Urinary bladder (tissue), 4 donors: ENCODE results near the gene MEGF8. TPM values are rescaled to one million over a fixed set of nuclear protein-coding genes. Genes with fewer than 3 reads are reported as not detected.
A peak's percentile ranks its signal among the peaks of the same experiment; 100 is the strongest.

Experiments
- DNase-seq: peaks from one replicate; pipeline ENCODE4 v3.0.0-alpha.2; 2015; ENCODE audit errors: extremely low spot score
- H3K27ac ChIP-seq: one replicate; pipeline ENCODE4 v1.5.1; 2013; ENCODE audit warnings: low read depth, mild to moderate bottlenecking, moderate library complexity
- H3K36me3 ChIP-seq: one replicate; pipeline ENCODE4 v1.6.1; 2013; ENCODE audit warnings: mild to moderate bottlenecking, moderate library complexity; ENCODE audit not compliant: insufficient read depth
- H3K4me1 ChIP-seq: one replicate; pipeline ENCODE4 v1.6.1; 2013; ENCODE audit warnings: mild to moderate bottlenecking, moderate library complexity; ENCODE audit not compliant: insufficient read depth
- H3K4me3 ChIP-seq: one replicate; pipeline ENCODE4 v1.5.1; 2013; ENCODE audit warnings: low read depth, low read length
- WGBS: extraction: QIAGEN DNeasy Blood & Tissue Kit; methylation state at CpG from one replicate; pipeline ENCODE4 v1.1.7; 2013; 5-methylcytosine and 5-hydroxymethylcytosine counted together
- polyA plus RNA-seq: library from polyadenylated mRNA; stranded (reverse); fragments of 200-250 nt; gene quantifications from one replicate; pipeline ENCODE4 v1.2.3, GENCODE V29; 2013
- total RNA-seq: library from RNA; depleted of rRNA; stranded (reverse); fragments of >200 nt; gene quantifications from one replicate; pipeline ENCODE4 v1.2.3, GENCODE V29; 2014
- donor health status: healthy with polysubstance abuse.
- donor health status: healthy.

MEGF8 gene
- total and polyA plus RNA-seq, 2 donors = 14.7 to 19.8 TPM

DNA sequence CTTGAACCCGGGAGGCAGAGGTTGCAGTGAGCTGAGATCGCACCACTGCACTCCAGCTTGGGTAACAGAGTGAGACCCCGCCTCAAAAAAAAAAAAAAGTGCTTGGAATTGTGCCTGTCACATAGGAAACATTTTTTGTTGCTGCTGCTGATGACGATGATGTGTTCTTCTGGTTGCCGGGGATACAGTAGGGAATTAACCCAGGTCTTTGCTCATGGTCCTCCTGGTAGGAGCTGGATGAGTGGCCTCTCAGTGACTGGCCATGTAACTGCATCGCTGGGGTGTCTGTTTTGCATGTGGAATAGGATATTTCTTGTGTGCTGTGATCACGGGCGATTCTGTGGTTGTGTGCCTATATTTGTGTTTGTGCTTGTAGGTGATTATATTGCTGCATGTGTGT, 69.3 kb downstream of the MEGF8 start:
- DNase-seq = no peak
- H3K4me1 ChIP-seq = no peaks in the 10 kb centered on the region
- H3K4me3 ChIP-seq = no peak overlapping the region
- WGBS = 82% methylated on average over 8 of the region's 8 CpGs
- no peak overlapping the region for H3K27ac ChIP-seq
- no peaks in the 10 kb centered on the region for H3K36me3 ChIP-seq

- Histone ChIP-seq H3K4me3 (peak overlapping the region; percentile 31), H3K4me1 (no peaks in the 10 kb centered on the region), H3K36me3 (no peaks in the 10 kb centered on the region), H3K27ac (no peak overlapping the region)
- 2% methylated on average over 42 of the region's 42 CpGs for WGBS
- DNase-seq = peak; percentile 97
Observed at GRCh38 chr19:42396381-42397262, 71.2 kb downstream of the MEGF8 start.

DNA sequence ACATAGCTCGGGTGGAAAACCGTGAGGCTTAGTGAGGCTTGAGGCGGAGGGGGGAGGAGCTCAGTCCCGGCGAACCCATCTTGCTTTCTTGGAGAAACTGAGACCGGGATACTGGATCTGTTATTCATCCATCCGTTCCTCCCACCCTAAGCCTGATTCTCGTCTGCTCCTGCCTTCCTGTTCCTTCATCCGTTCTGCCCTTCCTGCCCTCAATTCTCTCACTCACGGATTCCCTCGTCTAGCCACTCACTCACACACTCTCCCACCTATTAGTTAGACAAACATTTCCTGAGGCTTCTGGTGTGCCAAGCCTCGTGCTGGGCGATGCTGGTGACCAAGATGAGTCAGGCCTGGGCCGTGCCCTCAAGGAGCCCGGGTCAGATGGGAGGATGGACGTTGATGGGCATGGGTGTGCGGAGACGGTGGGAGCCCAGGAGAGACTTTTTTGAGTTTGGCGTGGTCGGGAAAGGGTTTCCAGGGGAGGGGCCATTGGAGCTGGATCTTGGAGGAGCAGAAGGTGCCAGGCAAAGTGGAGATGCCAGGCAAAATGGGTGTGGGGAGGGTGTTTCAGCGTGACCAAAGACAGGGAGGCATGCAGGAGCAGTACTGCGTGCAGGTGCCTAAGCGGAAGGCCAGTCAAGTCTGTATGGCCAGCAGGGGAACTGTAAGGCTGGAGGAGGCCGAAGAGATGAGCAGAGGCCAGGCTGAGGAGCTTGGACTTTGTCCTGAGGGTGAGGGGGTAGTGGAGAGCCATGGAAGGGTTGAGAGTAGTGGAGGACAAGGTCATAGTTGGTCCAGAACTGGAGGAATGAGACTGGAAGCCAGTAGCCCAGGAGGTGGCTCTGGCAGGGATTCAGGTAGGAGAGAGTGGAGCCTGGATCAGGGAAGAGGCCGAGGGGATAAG, 72.1 kb downstream of the MEGF8 start:
- peak overlapping the region; percentile 31 for H3K4me3 ChIP-seq
- no peak overlapping the region for H3K27ac ChIP-seq
- H3K4me1 ChIP-seq = no peaks in the 10 kb centered on the region
- no peak for DNase-seq
- H3K36me3 ChIP-seq = no peaks in the 10 kb centered on the region
- 23% methylated on average over 25 of the region's 25 CpGs for WGBS

GRCh38 chr19:42400404-42400803, 75.0 kb downstream of the MEGF8 start:
- Histone ChIP-seq H3K27ac (no peak overlapping the region), H3K4me1 (no peaks in the 10 kb centered on the region), H3K36me3 (no peaks in the 10 kb centered on the region), H3K4me3 (no peak overlapping the region)
- DNase-seq = no peak
- WGBS = 97% methylated on average over 1 of the region's 1 CpG

DNA sequence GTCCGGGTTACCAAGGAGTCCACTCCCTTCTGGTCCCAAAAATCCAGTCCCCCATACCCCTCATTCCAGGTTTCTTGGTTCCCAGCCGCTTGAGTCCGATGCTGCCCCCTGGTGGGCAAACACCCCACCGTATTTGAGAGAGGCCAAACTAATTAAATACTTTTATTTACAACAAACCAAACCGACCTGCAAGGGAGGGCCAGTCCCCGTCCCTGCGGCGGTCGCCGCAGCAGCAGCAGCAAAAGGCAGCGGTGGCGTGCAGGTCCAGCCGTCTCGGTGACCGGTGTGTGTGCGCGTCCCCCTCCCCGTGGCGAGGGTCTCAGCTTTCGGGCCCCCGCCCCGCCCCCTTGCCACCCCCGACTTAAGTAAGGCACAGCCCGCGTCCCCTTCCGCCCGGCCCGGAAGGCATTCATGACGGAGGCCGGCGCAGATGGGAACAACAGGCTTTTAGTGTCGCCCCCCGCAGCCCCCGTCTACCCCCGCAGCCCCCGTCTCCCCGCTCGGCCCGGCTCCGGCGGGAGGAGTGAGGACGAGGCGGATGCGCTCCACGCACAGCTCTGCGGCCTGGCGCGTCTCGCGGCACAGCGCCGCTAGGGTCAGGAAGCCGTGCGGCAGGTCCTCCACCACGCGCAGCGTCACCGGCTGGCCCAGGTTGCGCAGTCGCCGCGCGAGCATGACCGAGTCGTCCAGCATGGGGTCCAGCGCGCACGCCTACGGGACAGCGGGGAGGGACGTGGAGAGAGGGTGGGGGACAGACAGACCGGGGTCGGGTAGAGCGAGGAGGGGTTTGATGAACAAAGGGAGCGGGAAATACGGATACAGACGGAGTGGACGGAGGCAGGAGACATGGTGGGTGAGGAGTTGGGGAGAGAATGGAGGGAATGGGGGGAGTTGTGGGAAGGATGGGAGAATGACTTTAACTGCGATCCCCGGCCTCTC, 76.2 kb downstream of the MEGF8 start:
- WGBS = 1% methylated on average over 80 of the region's 80 CpGs
- DNase-seq = no peak
- Histone ChIP-seq H3K36me3 (no peaks in the 10 kb centered on the region), H3K4me3 (peak overlapping the region; percentile 67), H3K27ac (peak overlapping the region; percentile 31), H3K4me1 (no peaks in the 10 kb centered on the region)

- Histone ChIP-seq H3K36me3 (no peaks in the 10 kb centered on the region), H3K4me1 (no peaks in the 10 kb centered on the region), H3K4me3 (peak overlapping the region; percentile 67), H3K27ac (no peak overlapping the region)
- DNase-seq = no peak
- WGBS = 66% methylated on average over 34 of the region's 34 CpGs
Observed at GRCh38 chr19:42402376-42403116, 77.1 kb downstream of the MEGF8 start.

GRCh38 chr19:42403586-42403985, 78.2 kb downstream of the MEGF8 start:
- WGBS = 96% methylated on average over 10 of the region's 10 CpGs
- Histone ChIP-seq H3K4me3 (no peak overlapping the region), H3K36me3 (no peaks in the 10 kb centered on the region), H3K27ac (no peak overlapping the region), H3K4me1 (no peaks in the 10 kb centered on the region)
- DNase-seq = no peak

DNA sequence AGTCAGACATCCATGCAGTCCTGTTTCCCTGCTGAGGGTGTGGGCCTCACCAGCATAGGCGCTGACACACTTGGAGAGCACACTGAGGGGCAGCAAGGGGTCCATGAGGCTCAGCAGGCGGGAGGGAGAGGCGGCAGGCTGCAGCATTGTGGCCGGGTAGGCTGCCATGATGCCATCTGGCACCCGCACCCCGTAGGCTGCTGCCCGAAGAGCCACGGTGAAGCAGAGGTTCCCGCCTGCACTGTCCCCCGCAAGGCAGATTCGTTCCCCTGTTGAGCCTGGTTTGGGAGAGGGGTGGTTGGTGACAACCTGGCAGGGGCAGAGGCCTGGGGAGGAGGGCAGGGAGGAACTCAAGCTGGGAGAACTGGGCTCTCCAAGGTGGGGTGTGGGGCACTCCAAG, 80.7 kb downstream of the MEGF8 start:
- no peaks in the 10 kb centered on the region for H3K4me1 ChIP-seq
- H3K27ac ChIP-seq = no peak overlapping the region
- H3K4me3 ChIP-seq = no peak overlapping the region
- WGBS = 95% methylated on average over 11 of the region's 11 CpGs
- no peaks in the 10 kb centered on the region for H3K36me3 ChIP-seq
- no peak for DNase-seq

DNA sequence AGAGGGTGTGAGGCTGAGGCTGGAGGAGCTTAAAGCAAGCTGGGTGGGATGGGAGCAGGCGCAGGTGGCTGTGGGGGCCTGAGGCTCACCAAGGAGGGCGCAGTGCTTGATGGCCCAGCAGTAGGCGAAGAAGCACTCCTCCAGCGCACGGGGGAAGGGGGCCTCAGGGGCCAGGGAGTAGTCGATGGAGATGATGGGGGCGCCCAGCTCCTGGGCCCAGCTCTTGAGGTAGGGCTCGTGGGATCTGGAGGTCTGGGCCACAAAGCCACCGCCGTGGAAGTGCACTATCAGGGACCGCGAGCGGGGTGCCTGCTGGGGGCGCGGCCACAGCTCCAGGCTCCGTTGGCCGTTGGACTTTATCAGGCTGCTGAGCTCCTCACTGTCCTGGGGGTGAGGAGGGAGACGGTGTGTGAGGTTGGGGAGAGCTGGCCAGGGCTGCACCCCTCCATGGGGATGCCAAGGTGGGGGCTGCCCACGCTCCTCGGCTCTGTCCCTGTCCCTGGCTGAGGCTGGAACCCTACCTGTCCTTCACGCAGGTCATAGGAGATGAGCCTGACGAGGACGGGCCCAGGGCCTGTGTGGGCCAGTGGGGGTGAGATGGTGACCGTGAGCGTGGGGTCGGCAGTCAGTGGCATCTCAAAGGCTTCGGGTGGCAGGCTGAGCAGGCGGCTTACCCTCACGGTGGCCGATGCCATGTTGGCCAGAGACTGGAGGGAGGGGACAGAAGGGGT, 81.8 kb downstream of the MEGF8 start:
- H3K36me3 ChIP-seq = no peaks in the 10 kb centered on the region
- no peak overlapping the region for H3K27ac ChIP-seq
- H3K4me3 ChIP-seq = no peak overlapping the region
- 95% methylated on average over 30 of the region's 30 CpGs for WGBS
- no peak for DNase-seq
- H3K4me1 ChIP-seq = no peaks in the 10 kb centered on the region

GRCh38 chr19:42407816-42408175, 82.4 kb downstream of the MEGF8 start:
- no peak overlapping the region for H3K4me3 ChIP-seq
- H3K36me3 ChIP-seq = no peaks in the 10 kb centered on the region
- no peaks in the 10 kb centered on the region for H3K4me1 ChIP-seq
- no peak overlapping the region for H3K27ac ChIP-seq
- 96% methylated on average over 10 of the region's 10 CpGs for WGBS
- DNase-seq = no peak

DNA sequence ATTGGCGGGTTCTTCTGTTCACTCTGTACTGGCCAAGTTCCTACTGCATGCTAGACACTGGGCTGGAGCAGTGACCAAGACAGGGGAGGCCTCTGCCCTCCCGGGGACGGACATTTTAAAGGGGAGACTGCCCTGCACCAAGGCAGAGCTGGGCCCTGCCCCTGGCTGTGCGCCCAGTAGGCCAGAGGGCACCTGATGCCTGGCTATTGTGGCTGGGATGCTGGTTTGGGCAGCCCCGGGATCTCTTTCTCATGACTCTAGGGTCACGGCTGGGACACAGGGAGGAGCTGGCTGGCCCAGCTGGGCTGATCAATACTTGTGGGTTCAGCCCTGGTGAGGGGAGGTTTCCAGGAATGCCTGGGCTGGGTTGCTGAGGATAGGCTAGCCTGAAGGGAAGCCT, 84.0 kb downstream of the MEGF8 start:
- H3K27ac ChIP-seq = no peak overlapping the region
- WGBS = 73% methylated on average over 6 of the region's 6 CpGs
- no peak for DNase-seq

DNA sequence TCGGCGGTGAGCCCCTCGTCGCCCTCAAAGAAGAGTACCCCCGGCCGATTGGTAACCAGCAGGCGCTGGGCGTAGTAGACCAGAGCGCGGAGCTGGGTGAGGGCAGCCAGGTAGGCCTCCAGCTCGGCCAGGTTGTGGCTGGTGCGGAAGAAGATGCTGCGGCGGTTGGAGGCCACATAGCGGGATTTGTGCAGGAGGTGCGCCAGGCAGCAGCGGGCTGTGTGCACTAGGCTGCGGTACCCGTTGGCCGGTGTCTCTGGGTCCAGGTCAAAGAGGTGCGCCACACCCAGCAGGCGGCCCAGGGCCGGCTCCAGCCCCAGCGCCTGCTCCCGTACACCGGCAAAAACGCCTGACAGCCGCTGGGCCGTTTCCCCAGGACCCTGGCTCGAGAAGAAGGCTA, 84.9 kb downstream of the MEGF8 start:
- no peaks in the 10 kb centered on the region for H3K4me1 ChIP-seq
- no peaks in the 10 kb centered on the region for H3K36me3 ChIP-seq
- H3K27ac ChIP-seq = no peak overlapping the region
- WGBS = 94% methylated on average over 30 of the region's 30 CpGs
- DNase-seq = no peak
- H3K4me3 ChIP-seq = no peak overlapping the region

More for the DNA sequence above, 84.0 kb downstream of the MEGF8 start:
- H3K36me3 ChIP-seq = no peaks in the 10 kb centered on the region
- no peak overlapping the region for H3K4me3 ChIP-seq
- H3K4me1 ChIP-seq = no peaks in the 10 kb centered on the region
